Activated CD4-positive, alpha-beta memory T cell treated with anti-CD3 and anti-CD28 coated beads for 36 hours (primary cell): ENCODE results near the gene SNX4. TPM values are rescaled to one million over a fixed set of nuclear protein-coding genes. Genes with fewer than 3 reads are reported as not detected.
"Not testable (repeated sequence)": the region's sequence is repeated elsewhere in the genome, so short reads cannot be mapped to it uniquely, and the experiment has no call there.

Experiments used
- CTCF ChIA-PET: fragments of 350-600 bp; sonication (Branson Sonifier 250); formaldehyde crosslinking; loops from one replicate; lab custom pipeline; 2021; ENCODE audit warnings: antibody characterized with exemption, inconsistent platforms; lab: Charles Lee
- POLR2A ChIA-PET: fragments of 350-600 bp; sonication (Branson Sonifier 250); formaldehyde crosslinking; loops from one replicate; lab custom pipeline; 2021; ENCODE audit warnings: antibody characterized with exemption; lab: Charles Lee
- DNase-seq: peaks from one replicate; pipeline ENCODE4 v3.0.0-alpha.2; 2020
- H3K27ac Mint-ChIP-seq: one replicate; pipeline ENCODE4 v1.8.0; 2021; ENCODE audit warnings: mixed read lengths
- H3K27me3 Mint-ChIP-seq: one replicate; pipeline ENCODE4 v1.8.0; 2021; ENCODE audit warnings: mixed read lengths
- H3K36me3 Mint-ChIP-seq: one replicate; pipeline ENCODE4 v1.8.0; 2021; ENCODE audit warnings: mixed read lengths
- H3K4me1 Mint-ChIP-seq: one replicate; pipeline ENCODE4 v1.8.0; 2021; ENCODE audit warnings: low read depth, mixed read lengths
- H3K4me3 Mint-ChIP-seq: one replicate; pipeline ENCODE4 v1.8.0; 2021; ENCODE audit warnings: mild to moderate bottlenecking, mixed read lengths
- H3K9me3 Mint-ChIP-seq: one replicate; pipeline ENCODE4 v1.8.0; 2021; ENCODE audit warnings: mixed read lengths
- intact Hi-C: fragments of 100-400 bp; cut with micrococcal nuclease; formaldehyde crosslinking; loops from one replicate; pipeline ENCODE4 v1.15.1; 2023
- total RNA-seq, 2 experiments: library from RNA; stranded (reverse); gene quantifications; one replicate each; pipeline ENCODE4 v1.2.3, GENCODE V29; 2021

SNX4 gene
- total RNA-seq, 2 experiments from 2014 or later, result 32.9 to 36.8 TPM

DNA sequence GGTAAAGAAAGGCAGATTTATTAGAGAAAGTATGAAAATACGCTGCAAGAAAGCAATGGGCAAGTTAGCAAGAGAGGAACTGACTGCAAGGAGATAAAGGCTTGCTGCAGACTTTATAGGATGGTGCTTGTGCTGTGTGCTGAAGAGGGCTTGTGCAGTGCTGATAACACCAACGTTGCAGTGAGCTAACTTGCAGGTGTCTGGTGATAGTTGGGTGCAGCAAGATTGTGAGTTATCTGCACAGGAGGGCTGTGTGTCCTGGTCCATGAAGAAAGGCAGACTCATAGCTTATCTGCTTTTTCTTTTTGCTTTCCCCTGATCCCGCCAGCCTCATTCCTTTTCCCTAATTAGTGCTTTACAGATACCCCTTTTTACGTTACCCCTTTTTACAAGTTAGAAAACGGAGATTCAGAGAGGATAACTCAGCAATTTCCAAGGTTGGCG lies 86.9 kb downstream of the SNX4 start:
- no peaks in the 10 kb centered on the region for H3K27me3 Mint-ChIP-seq
- H3K27ac Mint-ChIP-seq, result no peak overlapping the region
- H3K9me3 Mint-ChIP-seq, result no peaks in the 10 kb centered on the region
- H3K4me1 Mint-ChIP-seq, result peaks cover 13% of the 10 kb centered on the region
- no peak for DNase-seq
- H3K36me3 Mint-ChIP-seq, result no peaks in the 10 kb centered on the region
- CTCF ChIA-PET, result interaction anchor here (1.1 kb wide), 1 partner anchor 438 kb away, joined by 4 read pairs; no protein-coding TSS in a partner anchor
- POLR2A ChIA-PET, result interaction anchor here (0.7 kb wide), 1 partner anchor 429 kb away, joined by 3 read pairs; no protein-coding TSS in a partner anchor
- intact Hi-C loops, result no loop called here
- H3K4me3 Mint-ChIP-seq, result no peak overlapping the region

GRCh38 chr3:125431912-125432790 lies 87.9 kb downstream of the SNX4 start:
- CTCF ChIA-PET, result no interaction called here
- intact Hi-C loops, result no loop called here
- no peaks in the 10 kb centered on the region for H3K36me3 Mint-ChIP-seq
- POLR2A ChIA-PET, result no interaction called here
- H3K4me1 Mint-ChIP-seq, result peaks cover 11% of the 10 kb centered on the region
- no peak overlapping the region for H3K27ac Mint-ChIP-seq
- H3K27me3 Mint-ChIP-seq, result no peaks in the 10 kb centered on the region
- DNase-seq, result no peak
- no peak overlapping the region for H3K4me3 Mint-ChIP-seq
- H3K9me3 Mint-ChIP-seq, result no peaks in the 10 kb centered on the region

DNA sequence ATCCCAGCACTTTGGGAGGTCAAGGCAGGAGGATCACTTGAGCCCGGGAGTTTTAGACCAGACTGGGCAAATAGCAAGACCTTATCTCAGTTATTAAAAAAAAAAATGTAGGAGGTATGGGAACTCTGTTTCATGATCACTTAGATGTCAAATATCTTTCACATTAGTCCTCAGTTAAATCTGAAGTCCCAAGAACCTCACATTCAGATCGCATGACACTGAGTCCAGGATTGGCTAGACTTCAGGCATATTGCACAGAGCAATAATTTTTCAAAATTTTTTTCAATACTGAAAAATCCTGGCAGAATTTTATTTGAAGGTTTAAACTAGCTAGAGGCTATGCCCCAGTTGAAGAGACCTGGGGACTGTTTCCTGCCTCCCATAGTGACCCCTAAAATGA lies 88.6 kb downstream of the SNX4 start:
- H3K36me3 Mint-ChIP-seq, result no peaks in the 10 kb centered on the region
- CTCF ChIA-PET, result interaction anchor here (0.6 kb wide), 1 partner anchor 76 kb away, joined by 4 read pairs; no protein-coding TSS in a partner anchor
- peaks cover 11% of the 10 kb centered on the region for H3K4me1 Mint-ChIP-seq
- no peaks in the 10 kb centered on the region for H3K9me3 Mint-ChIP-seq
- no peak for DNase-seq
- H3K27me3 Mint-ChIP-seq, result no peaks in the 10 kb centered on the region
- intact Hi-C loops, result no loop called here
- POLR2A ChIA-PET, result no interaction called here
- H3K4me3 Mint-ChIP-seq, result no peak overlapping the region
- H3K27ac Mint-ChIP-seq, result no peak overlapping the region

GRCh38 chr3:125428216-125428830 lies 91.7 kb downstream of the SNX4 start:
- no peak for DNase-seq
- H3K27me3 Mint-ChIP-seq, result no peaks in the 10 kb centered on the region
- H3K9me3 Mint-ChIP-seq, result no peaks in the 10 kb centered on the region
- H3K4me3 Mint-ChIP-seq, result no peak overlapping the region
- no peaks in the 10 kb centered on the region for H3K36me3 Mint-ChIP-seq
- CTCF ChIA-PET, result interaction anchor here (0.6 kb wide), 1 partner anchor 157 kb away, joined by 3 read pairs; no protein-coding TSS in a partner anchor
- peaks cover 3% of the 10 kb centered on the region for H3K4me1 Mint-ChIP-seq
- intact Hi-C loops, result no loop called here
- POLR2A ChIA-PET, result interaction anchor here (0.6 kb wide), 1 partner anchor 121 kb away, joined by 4 read pairs; no protein-coding TSS in a partner anchor
- H3K27ac Mint-ChIP-seq, result no peak overlapping the region

GRCh38 chr3:125418306-125418705 lies 101.7 kb downstream of the SNX4 start:
- intact Hi-C loops, result no loop called here
- Mint-ChIP-seq H3K27ac (no peak overlapping the region), H3K4me1 (no peaks in the 10 kb centered on the region), H3K4me3 (no peak overlapping the region), H3K36me3 (no peaks in the 10 kb centered on the region), H3K27me3 (peaks cover 4% of the 10 kb centered on the region), H3K9me3 (peaks cover 7% of the 10 kb centered on the region)
- POLR2A ChIA-PET, result no interaction called here
- no peak for DNase-seq
- CTCF ChIA-PET, result no interaction called here

DNA sequence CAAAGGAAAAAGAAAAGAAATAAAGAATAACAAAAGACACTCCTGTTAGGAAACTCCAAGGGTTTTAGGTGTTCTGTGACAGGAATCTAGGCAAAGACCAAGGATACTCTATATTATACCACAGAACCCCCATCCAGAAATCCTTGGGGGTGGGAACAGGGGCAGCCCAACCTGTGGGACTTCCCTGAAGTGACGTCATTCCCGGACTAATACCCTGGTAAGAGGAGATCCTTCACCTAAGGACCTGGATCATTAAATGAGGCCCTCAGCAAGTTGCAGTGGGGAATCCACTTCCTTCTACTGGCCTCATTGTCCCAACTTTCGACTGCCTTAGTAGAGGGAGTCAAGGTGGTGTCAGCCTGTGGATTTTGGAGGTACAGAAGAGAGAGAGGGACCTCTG lies 103.8 kb downstream of the SNX4 start:
- H3K4me3 Mint-ChIP-seq, result no peak overlapping the region
- intact Hi-C loops, result no loop called here
- H3K36me3 Mint-ChIP-seq, result no peaks in the 10 kb centered on the region
- H3K27me3 Mint-ChIP-seq, result peaks cover 4% of the 10 kb centered on the region
- H3K4me1 Mint-ChIP-seq, result no peaks in the 10 kb centered on the region
- peaks cover 7% of the 10 kb centered on the region for H3K9me3 Mint-ChIP-seq
- ChIA-PET CTCF (no interaction called here), POLR2A (no interaction called here)
- H3K27ac Mint-ChIP-seq, result no peak overlapping the region
- no peak for DNase-seq

- Mint-ChIP-seq H3K4me3 (no peak overlapping the region), H3K4me1 (no peaks in the 10 kb centered on the region), H3K27ac (no peak overlapping the region), H3K27me3 (peaks cover 10% of the 10 kb centered on the region), H3K36me3 (no peaks in the 10 kb centered on the region), H3K9me3 (peaks cover 6% of the 10 kb centered on the region)
- intact Hi-C loops, result no loop called here
- no peak for DNase-seq
- POLR2A ChIA-PET, result no interaction called here
- CTCF ChIA-PET, result no interaction called here
Measured at GRCh38 chr3:125414669-125415068, 105.3 kb downstream of the SNX4 start.

DNA sequence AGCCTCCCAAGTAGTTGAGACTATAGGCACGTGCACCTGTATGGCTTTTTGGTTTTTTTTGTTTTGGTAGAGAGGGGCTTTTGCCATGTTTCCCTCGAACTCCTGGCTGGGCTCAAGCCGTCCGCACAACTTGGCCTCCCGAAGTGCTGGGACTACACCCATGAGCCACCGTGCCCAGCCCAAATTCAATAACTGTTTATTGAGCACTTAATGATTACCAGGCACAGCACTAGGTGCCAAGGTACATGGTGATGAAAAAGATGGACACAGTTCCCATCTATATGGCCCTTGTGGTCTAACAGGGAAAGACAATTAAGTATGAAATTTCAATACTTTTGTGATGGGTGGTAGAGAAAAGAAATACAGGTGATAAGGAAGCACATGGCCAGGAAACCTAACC lies 109.1 kb downstream of the SNX4 start:
- Mint-ChIP-seq H3K27me3 (peaks cover 19% of the 10 kb centered on the region), H3K36me3 (no peaks in the 10 kb centered on the region), H3K27ac (no peak overlapping the region), H3K4me1 (no peaks in the 10 kb centered on the region), H3K4me3 (no peak overlapping the region), H3K9me3 (peaks cover 3% of the 10 kb centered on the region)
- no peak for DNase-seq
- ChIA-PET POLR2A (no interaction called here), CTCF (no interaction called here)
- intact Hi-C loops, result no loop called here

GRCh38 chr3:125406070-125406469 lies 113.9 kb downstream of the SNX4 start:
- H3K27me3 Mint-ChIP-seq, result peaks cover 15% of the 10 kb centered on the region
- no peak for DNase-seq
- no peak overlapping the region for H3K27ac Mint-ChIP-seq
- ChIA-PET POLR2A (no interaction called here), CTCF (no interaction called here)
- H3K36me3 Mint-ChIP-seq, result no peaks in the 10 kb centered on the region
- no peaks in the 10 kb centered on the region for H3K4me1 Mint-ChIP-seq
- H3K4me3 Mint-ChIP-seq, result no peak overlapping the region
- intact Hi-C loops, result no loop called here
- peaks cover 12% of the 10 kb centered on the region for H3K9me3 Mint-ChIP-seq

DNA sequence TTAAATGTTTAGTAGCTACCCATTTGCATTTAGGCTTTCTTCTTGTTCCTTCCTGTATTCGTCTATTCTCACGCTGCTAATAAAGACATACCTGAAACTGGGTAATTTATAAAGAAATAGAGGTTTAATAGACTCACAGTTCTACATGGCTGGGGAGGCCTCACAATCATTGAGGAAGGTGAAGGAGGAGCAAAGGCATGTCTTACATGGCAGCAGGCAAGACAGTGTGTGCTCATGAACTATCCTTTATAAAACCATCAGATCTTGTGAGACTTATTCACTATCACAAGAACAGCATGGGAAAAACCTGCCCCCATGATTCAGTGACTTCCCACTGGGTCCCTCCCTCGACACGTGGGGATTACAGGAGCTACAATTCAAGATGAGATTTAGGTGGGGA lies 114.5 kb downstream of the SNX4 start:
- H3K4me3 Mint-ChIP-seq, H3K36me3 Mint-ChIP-seq, DNase-seq, H3K27ac Mint-ChIP-seq, intact Hi-C loops, POLR2A ChIA-PET, H3K4me1 Mint-ChIP-seq: not testable (repeated sequence)
- CTCF ChIA-PET, result interaction anchor here (0.5 to 0.6 kb wide), 2 partner anchors 33 to 1793 kb away, joined by 3 read pairs; no protein-coding TSS in a partner anchor
- Mint-ChIP-seq H3K9me3 (peaks cover 12% of the 10 kb centered on the region), H3K27me3 (peaks cover 15% of the 10 kb centered on the region)

GRCh38 chr3:125403789-125404188 lies 116.2 kb downstream of the SNX4 start:
- ChIA-PET CTCF (no interaction called here), POLR2A (interaction anchor here (0.6 kb wide), 1 partner anchor 794 kb away, joined by 3 read pairs; no protein-coding TSS in a partner anchor)
- H3K36me3 Mint-ChIP-seq, result no peaks in the 10 kb centered on the region
- H3K27me3 Mint-ChIP-seq, result peaks cover 3% of the 10 kb centered on the region
- H3K4me3 Mint-ChIP-seq, result no peak overlapping the region
- H3K4me1 Mint-ChIP-seq, result no peaks in the 10 kb centered on the region
- no peak overlapping the region for H3K27ac Mint-ChIP-seq
- no peak for DNase-seq
- intact Hi-C loops, result no loop called here
- peaks cover 12% of the 10 kb centered on the region for H3K9me3 Mint-ChIP-seq

GRCh38 chr3:125402639-125403038 lies 117.4 kb downstream of the SNX4 start:
- ChIA-PET POLR2A (no interaction called here), CTCF (no interaction called here)
- Mint-ChIP-seq H3K36me3 (no peaks in the 10 kb centered on the region), H3K4me3 (no peak overlapping the region), H3K27me3 (peaks cover 7% of the 10 kb centered on the region), H3K4me1 (no peaks in the 10 kb centered on the region), H3K27ac (no peak overlapping the region), H3K9me3 (peaks cover 12% of the 10 kb centered on the region)
- no peak for DNase-seq
- intact Hi-C loops, result no loop called here
